Fibroblast of skin of abdomen (primary cell): ENCODE data around the gene ERO1B. TPM values are rescaled to one million over a fixed set of nuclear protein-coding genes. Genes with fewer than 3 reads are reported as not detected.
"Not testable (repeated sequence)": the region's sequence is repeated elsewhere in the genome, so short reads cannot be mapped to it uniquely, and the experiment has no call there.

Experiments used
- DNase-seq: peaks from one replicate; pipeline ENCODE4 v3.0.0-alpha.2; 2013
- polyA plus RNA-seq, 2 experiments: library from polyadenylated mRNA; unstranded; fragments of 120-200 nt; gene quantifications; one replicate each; pipeline ENCODE4 v1.2.1, GENCODE V29; 2013; ENCODE audit not compliant: insufficient read length in 2 of 2

The ERO1B gene
- 2.2 TPM for polyA plus RNA-seq (2013, experiment 1 of 2; ENCODE audit: insufficient read length)
- polyA plus RNA-seq (2013, experiment 2 of 2; ENCODE audit: insufficient read length), result 2.3 TPM

- peak; percentile 95 for DNase-seq
These were observed at the start of gene ERO1B for GRCh38 chr1:236281654-236282424. Gene ERO1B, minus strand, starts transcription at chr1:236281958. Its CDS starts 175 bp downstream, at chr1:236281783.

- not testable (repeated sequence) for DNase-seq
These were observed 49.7 kb upstream of the ERO1B start for GRCh38 chr1:236331412-236331811.

GRCh38 chr1:236326432-236326831 is 44.7 kb upstream of the ERO1B start:
- no peak for DNase-seq

GRCh38 chr1:236325567-236325966 is 43.8 kb upstream of the ERO1B start:
- DNase-seq, result no peak

- no peak for DNase-seq
These were observed 42.2 kb upstream of the ERO1B start for GRCh38 chr1:236323819-236324411.

GRCh38 chr1:236322566-236323409 is 41.0 kb upstream of the ERO1B start:
- DNase-seq, result no peak

GRCh38 chr1:236321101-236321500 is 39.3 kb upstream of the ERO1B start:
- DNase-seq, result no peak

GRCh38 chr1:236320671-236321070 is 38.9 kb upstream of the ERO1B start:
- no peak for DNase-seq

GRCh38 chr1:236320214-236320613 is 38.5 kb upstream of the ERO1B start:
- no peak for DNase-seq

- no peak for DNase-seq
These were observed 34.7 kb upstream of the ERO1B start for GRCh38 chr1:236316437-236316836.

- DNase-seq, result no peak
These were observed 33.8 kb upstream of the ERO1B start for GRCh38 chr1:236315518-236315917.

GRCh38 chr1:236315092-236315491 is 33.3 kb upstream of the ERO1B start:
- no peak for DNase-seq

- not testable (repeated sequence) for DNase-seq
These were observed 32.3 kb upstream of the ERO1B start for GRCh38 chr1:236314050-236314449.

- no peak for DNase-seq
These were observed 31.7 kb upstream of the ERO1B start for GRCh38 chr1:236313427-236313826.

- no peak for DNase-seq
These were observed 29.3 kb upstream of the ERO1B start for GRCh38 chr1:236311040-236311439.

GRCh38 chr1:236308827-236309226 is 27.1 kb upstream of the ERO1B start:
- no peak for DNase-seq

GRCh38 chr1:236307435-236307834 is 25.7 kb upstream of the ERO1B start:
- no peak for DNase-seq

GRCh38 chr1:236304682-236305081 is 22.9 kb upstream of the ERO1B start:
- DNase-seq, result no peak

GRCh38 chr1:236303675-236304074 is 21.9 kb upstream of the ERO1B start:
- DNase-seq, result no peak

GRCh38 chr1:236302941-236303340 is 21.2 kb upstream of the ERO1B start:
- DNase-seq, result no peak

- no peak for DNase-seq
These were observed 20.2 kb upstream of the ERO1B start for GRCh38 chr1:236301958-236302335.

- DNase-seq, result no peak
These were observed 19.6 kb upstream of the ERO1B start for GRCh38 chr1:236301080-236301957.
